HG03196 (cell line): ENCODE measurements around the gene ABCC9.
A peak's percentile ranks its signal among the peaks of the same experiment; 100 is the strongest.
"Not testable (repeated sequence)": the region's sequence is repeated elsewhere in the genome, so short reads cannot be mapped to it uniquely, and the experiment has no call there.

Experiments used
- ATAC-seq: cut with Tn5 transposase; IDR thresholded peaks from one replicate; pipeline ENCODE4 v1.9.1; 2021; ENCODE audit not compliant: unreplicated experiment

ABCC9 gene

GRCh38 chr12:21934173-21934572 lies 7.1 kb downstream of the ABCC9 start:
- no peak for ATAC-seq

GRCh38 chr12:21933656-21934055 lies 7.6 kb downstream of the ABCC9 start:
- no peak for ATAC-seq

GRCh38 chr12:21929972-21930371 lies 11.3 kb downstream of the ABCC9 start:
- ATAC-seq = not testable (repeated sequence)

GRCh38 chr12:21925296-21925913 lies 15.8 kb downstream of the ABCC9 start:
- no peak for ATAC-seq

GRCh38 chr12:21921436-21921835 lies 19.8 kb downstream of the ABCC9 start:
- no peak for ATAC-seq

GRCh38 chr12:21918456-21918855 lies 22.8 kb downstream of the ABCC9 start:
- no peak for ATAC-seq

- ATAC-seq = no peak
Measured at GRCh38 chr12:21913823-21914222, 27.4 kb downstream of the ABCC9 start.

GRCh38 chr12:21912318-21912717 lies 28.9 kb downstream of the ABCC9 start:
- no peak for ATAC-seq

- ATAC-seq = no peak
Measured at GRCh38 chr12:21911832-21912231, 29.4 kb downstream of the ABCC9 start.

GRCh38 chr12:21910657-21911056 lies 30.6 kb downstream of the ABCC9 start:
- ATAC-seq = no peak

GRCh38 chr12:21907948-21908837 lies 33.0 kb downstream of the ABCC9 start:
- no peak for ATAC-seq

- ATAC-seq = peak; percentile 91
Measured at GRCh38 chr12:21906919-21907493, 34.2 kb downstream of the ABCC9 start.

- not testable (repeated sequence) for ATAC-seq
Measured at GRCh38 chr12:21899532-21899931, 41.7 kb downstream of the ABCC9 start.

GRCh38 chr12:21895651-21896050 lies 45.6 kb downstream of the ABCC9 start:
- no peak for ATAC-seq

- no peak for ATAC-seq
Measured at GRCh38 chr12:21894792-21895595, 46.2 kb downstream of the ABCC9 start.

GRCh38 chr12:21893924-21894323 lies 47.3 kb downstream of the ABCC9 start:
- no peak for ATAC-seq

GRCh38 chr12:21892341-21892740 lies 48.9 kb downstream of the ABCC9 start:
- ATAC-seq = no peak

GRCh38 chr12:21891751-21892217 lies 49.4 kb downstream of the ABCC9 start:
- no peak for ATAC-seq

GRCh38 chr12:21888276-21888863 lies 52.9 kb downstream of the ABCC9 start:
- no peak for ATAC-seq

- ATAC-seq = no peak
Measured at GRCh38 chr12:21884936-21885335, 56.3 kb downstream of the ABCC9 start.

GRCh38 chr12:21882635-21883034 lies 58.6 kb downstream of the ABCC9 start:
- ATAC-seq = no peak
